ENCODE measurements around the gene TRABD2A. TPM values are rescaled to one million over a fixed set of nuclear protein-coding genes. Genes with fewer than 3 reads are reported as not detected.
"Not testable (repeated sequence)": the region's sequence is repeated elsewhere in the genome, so short reads cannot be mapped to it uniquely, and the experiment has no call there.

Gene TRABD2A
- total RNA-seq, 2 donors from 2014 or later, result 0.91 to 1.3 TPM

- ATAC-seq (no peak), DNase-seq (no peak)
- intact Hi-C loops (cut with DNase I), result loop anchor here (2.0 to 5.0 kb wide), 2 partner anchors 22 to 386 kb away; partner anchors contain the start of gene TMSB10 (in 1 of the 2)
Observed at GRCh38 chr2:84882775-84883550, 2.1 kb upstream of the TRABD2A start.

- DNase-seq (no peak), ATAC-seq (no peak)
- intact Hi-C loops (cut with DNase I), result loop anchor here (2.0 to 5.0 kb wide), 2 partner anchors 22 to 385 kb away; partner anchors contain the start of gene TMSB10 (in 1 of the 2)
Observed at GRCh38 chr2:84882414-84882738, 1.5 kb upstream of the TRABD2A start.

GRCh38 chr2:84881581-84882413 is 913 bp upstream of the TRABD2A start:
- peak; percentile 80 to 86 for ATAC-seq
- peak; percentile 83 for DNase-seq
- intact Hi-C loops (cut with DNase I), result loop anchor here (2.0 to 5.0 kb wide), 2 partner anchors 23 to 384 kb away; partner anchors contain the start of gene TMSB10 (in 1 of the 2)

GRCh38 chr2:84880395-84880644 is 564 bp downstream of the TRABD2A start:
- DNase-seq (no peak), ATAC-seq (no peak)
- intact Hi-C loops (cut with DNase I), result loop anchor here in 1 of 2 donors (5.0 kb wide), 1 partner anchor 383 kb away; no protein-coding TSS in a partner anchor

GRCh38 chr2:84879584-84880394 is 1.1 kb downstream of the TRABD2A start:
- no peak for DNase-seq
- no peak for ATAC-seq
- intact Hi-C loops (cut with DNase I), result loop anchor here (5.0 to 10.0 kb wide), 2 partner anchors 382 to 385 kb away; no protein-coding TSS in a partner anchor

GRCh38 chr2:84878896-84879583 is 1.8 kb downstream of the TRABD2A start:
- no peak for ATAC-seq
- no peak for DNase-seq
- intact Hi-C loops (cut with DNase I), result loop anchor here in 1 of 2 donors (10.0 kb wide), 1 partner anchor 384 kb away; no protein-coding TSS in a partner anchor

GRCh38 chr2:84878459-84878858 is 2.4 kb downstream of the TRABD2A start:
- intact Hi-C loops (cut with DNase I), result loop anchor here in 1 of 2 donors (10.0 kb wide), 1 partner anchor 384 kb away; no protein-coding TSS in a partner anchor
- ATAC-seq (no peak), DNase-seq (no peak)

- DNase-seq (no peak), ATAC-seq (no peak)
- intact Hi-C loops (cut with DNase I), result loop anchor here in 1 of 2 donors (10.0 kb wide), 1 partner anchor 382 kb away; no protein-coding TSS in a partner anchor
Observed at GRCh38 chr2:84876369-84876768, 4.5 kb downstream of the TRABD2A start.

- DNase-seq, ATAC-seq: not testable (repeated sequence)
- intact Hi-C loops (cut with DNase I), result loop anchor here in 1 of 2 donors (10.0 kb wide), 1 partner anchor 381 kb away; no protein-coding TSS in a partner anchor
Observed at GRCh38 chr2:84875619-84876018, 5.3 kb downstream of the TRABD2A start.

- DNase-seq, result no peak
- no peak for ATAC-seq
- intact Hi-C loops (cut with DNase I), result loop anchor here in 1 of 2 donors (10.0 kb wide), 1 partner anchor 380 kb away; no protein-coding TSS in a partner anchor
Observed at GRCh38 chr2:84875213-84875560, 5.7 kb downstream of the TRABD2A start.

- no peak for DNase-seq
- ATAC-seq, result no peak
- intact Hi-C loops (cut with DNase I), result loop anchor here in 1 of 2 donors (10.0 kb wide), 1 partner anchor 380 kb away; no protein-coding TSS in a partner anchor
Observed at GRCh38 chr2:84874381-84875212, 6.3 kb downstream of the TRABD2A start.

- intact Hi-C loops (cut with DNase I), result loop anchor here in 1 of 2 donors (10.0 kb wide), 1 partner anchor 379 kb away; no protein-coding TSS in a partner anchor
- DNase-seq, result no peak
- ATAC-seq, result no peak
Observed at GRCh38 chr2:84873350-84873749, 7.5 kb downstream of the TRABD2A start.

GRCh38 chr2:84872691-84873090 is 8.2 kb downstream of the TRABD2A start:
- not testable (repeated sequence) for ATAC-seq, DNase-seq
- intact Hi-C loops (cut with DNase I), result loop anchor here in 1 of 2 donors (10.0 kb wide), 1 partner anchor 378 kb away; no protein-coding TSS in a partner anchor

- DNase-seq (no peak), ATAC-seq (no peak)
- intact Hi-C loops (cut with DNase I), result loop anchor here in 1 of 2 donors (10.0 kb wide), 1 partner anchor 376 kb away; no protein-coding TSS in a partner anchor
Observed at GRCh38 chr2:84870306-84870705, 10.6 kb downstream of the TRABD2A start.

- DNase-seq; ATAC-seq; intact Hi-C loops (cut with DNase I): not testable (repeated sequence)
Observed at GRCh38 chr2:84868327-84868726, 12.6 kb downstream of the TRABD2A start.

GRCh38 chr2:84866122-84866521 is 14.8 kb downstream of the TRABD2A start:
- intact Hi-C loops (cut with DNase I), result no loop called here
- ATAC-seq, result no peak
- no peak for DNase-seq

GRCh38 chr2:84865181-84865783 is 15.6 kb downstream of the TRABD2A start:
- ATAC-seq (peak in 1 of 2 donors; percentile 47), DNase-seq (no peak)
- intact Hi-C loops (cut with DNase I), result no loop called here

Data from left cardiac atrium (tissue), 4 donors.